H9 (cell line): ENCODE results near the gene ASXL1. TPM values are rescaled to one million over a fixed set of nuclear protein-coding genes. Genes with fewer than 3 reads are reported as not detected.

Experiments
- DNase-seq: peaks from one replicate; pipeline ENCODE4 v3.0.0-alpha.2; 2017
- H2AFZ ChIP-seq: one replicate; pipeline ENCODE4 v1.6.1; 2013; ENCODE audit warnings: mild to moderate bottlenecking, low read length, control low read depth, moderate library complexity
- H2AK5ac ChIP-seq: 2 replicates; pipeline ENCODE4 v1.6.1; 2013; ENCODE audit warnings: low read length, control low read depth, mixed read lengths; ENCODE audit not compliant: insufficient read length
- H2BK120ac ChIP-seq: one replicate; pipeline ENCODE4 v1.6.1; 2013; ENCODE audit warnings: low read depth, mild to moderate bottlenecking, low read length, control low read depth, inconsistent platforms; ENCODE audit not compliant: poor library complexity, severe bottlenecking
- H2BK12ac ChIP-seq: 2 replicates; pipeline ENCODE4 v1.6.1; 2013; ENCODE audit warnings: low read length, control low read depth, mixed read lengths, low read depth; ENCODE audit not compliant: insufficient read length
- H2BK15ac ChIP-seq: 2 replicates; pipeline ENCODE4 v1.6.1; 2013; ENCODE audit warnings: low read depth, low read length, control low read depth
- H2BK20ac ChIP-seq: one replicate; pipeline ENCODE4 v1.6.1; 2013; ENCODE audit warnings: low read depth, mild to moderate bottlenecking, low read length, control low read depth, inconsistent platforms; ENCODE audit not compliant: poor library complexity, severe bottlenecking
- H2BK5ac ChIP-seq: 2 replicates; pipeline ENCODE4 v1.6.1; 2013; ENCODE audit warnings: low read length, control low read depth, mixed read lengths; ENCODE audit not compliant: insufficient read length
- H3K14ac ChIP-seq: 2 replicates; pipeline ENCODE4 v1.6.1; 2013; ENCODE audit warnings: low read length, control low read depth; ENCODE audit not compliant: insufficient read depth
- H3K18ac ChIP-seq: 2 replicates; pipeline ENCODE4 v1.6.1; 2013; ENCODE audit warnings: low read depth, mild to moderate bottlenecking, mixed read lengths, low read length, control low read depth; ENCODE audit not compliant: insufficient read length
- H3K23ac ChIP-seq: 2 replicates; pipeline ENCODE4 v1.6.1; 2013; ENCODE audit warnings: low read length, control low read depth, mixed read lengths, low read depth; ENCODE audit not compliant: insufficient read length
- H3K23me2 ChIP-seq: 2 replicates; pipeline ENCODE4 v1.6.1; 2013; ENCODE audit warnings: low read depth, mild to moderate bottlenecking, mixed read lengths, low read length, control low read depth; ENCODE audit not compliant: insufficient read length, poor library complexity, severe bottlenecking
- H3K27ac ChIP-seq: 2 replicates; pipeline ENCODE4 v1.5.1; 2013; ENCODE audit warnings: low read length, control low read depth, mixed read lengths, low read depth; ENCODE audit not compliant: insufficient read length
- H3K27me3 ChIP-seq: 2 replicates; pipeline ENCODE4 v1.6.1; 2013; ENCODE audit warnings: low read length, control low read depth, inconsistent platforms; ENCODE audit not compliant: insufficient read depth
- H3K4ac ChIP-seq: 2 replicates; pipeline ENCODE4 v1.6.1; 2013; ENCODE audit warnings: low read depth, mild to moderate bottlenecking, control low read depth, inconsistent platforms, low read length, moderate library complexity
- H3K4me1 ChIP-seq: 2 replicates; pipeline ENCODE4 v1.6.1; 2013; ENCODE audit warnings: low read length, control low read depth, inconsistent platforms; ENCODE audit not compliant: insufficient read depth
- H3K4me2 ChIP-seq: 2 replicates; pipeline ENCODE4 v1.6.1; 2013; ENCODE audit warnings: low read length, control low read depth, mixed read lengths; ENCODE audit not compliant: insufficient read length, insufficient read depth
- H3K56ac ChIP-seq: 2 replicates; pipeline ENCODE4 v1.6.1; 2013; ENCODE audit warnings: low read depth, mild to moderate bottlenecking, mixed read lengths, low read length, control low read depth; ENCODE audit not compliant: insufficient read length
- H3K79me1 ChIP-seq: 2 replicates; pipeline ENCODE4 v1.6.1; 2013; ENCODE audit warnings: low read depth, mild to moderate bottlenecking, moderate library complexity, low read length, control low read depth, inconsistent platforms; ENCODE audit not compliant: insufficient read depth, poor library complexity, severe bottlenecking
- H3K79me2 ChIP-seq: 2 replicates; pipeline ENCODE4 v1.6.1; 2013; ENCODE audit warnings: low read length, control low read depth, inconsistent platforms; ENCODE audit not compliant: insufficient read depth
- H3K9ac ChIP-seq: 2 replicates; pipeline ENCODE4 v1.6.1; 2013; ENCODE audit warnings: low read length, control low read depth, mixed read lengths; ENCODE audit not compliant: insufficient read length; ENCODE audit errors: extremely low read depth
- H3K9me3 ChIP-seq: one replicate; pipeline ENCODE4 v1.6.1; 2013; ENCODE audit warnings: low read depth, low read length, inconsistent platforms; ENCODE audit not compliant: control insufficient read depth
- H3T11ph ChIP-seq: one replicate; pipeline ENCODE4 v1.6.1; 2013; ENCODE audit warnings: mild to moderate bottlenecking, low read length, control low read depth, inconsistent platforms
- H4K20me1 ChIP-seq: one replicate; pipeline ENCODE4 v1.6.1; 2013; ENCODE audit not compliant: control insufficient read depth, insufficient read length, insufficient read depth
- H4K5ac ChIP-seq: 2 replicates; pipeline ENCODE4 v1.6.1; 2013; ENCODE audit warnings: low read depth, mild to moderate bottlenecking, mixed read lengths, low read length, control low read depth; ENCODE audit not compliant: insufficient read length
- H4K8ac ChIP-seq: replicated peaks from 2 replicates; pipeline ENCODE4 v1.6.1; 2013; ENCODE audit warnings: low read length, control low read depth, mixed read lengths, low read depth; ENCODE audit not compliant: insufficient read length
- H4K91ac ChIP-seq: 2 replicates; pipeline ENCODE4 v1.6.1; 2013; ENCODE audit warnings: low read depth, mild to moderate bottlenecking, moderate library complexity, mixed read lengths, low read length, control low read depth; ENCODE audit not compliant: insufficient read length
- H3K27ac Mint-ChIP-seq, 3 experiments: 2 replicates in 2 of 3; 3 replicates in 1 of 3; pipeline ENCODE4 v1.8.0; 2020 to 2021; ENCODE audit warnings: mixed read lengths in 3 of 3, mild to moderate bottlenecking in 1 of 3, moderate library complexity in 1 of 3
- H3K27me3 Mint-ChIP-seq: 2 replicates; pipeline ENCODE4 v1.8.0; 2021; ENCODE audit warnings: low read depth, mild to moderate bottlenecking, moderate library complexity, mixed read lengths
- H3K36me3 Mint-ChIP-seq, 3 experiments: 2 replicates in 2 of 3; 3 replicates in 1 of 3; pipeline ENCODE4 v1.8.0; 2020 to 2021; ENCODE audit warnings: low read depth in 3 of 3, mixed read lengths in 3 of 3; ENCODE audit not compliant: insufficient read depth in 1 of 3
- H3K4me1 Mint-ChIP-seq, 2 experiments: 2 replicates each; pipeline ENCODE4 v1.8.0; 2020; ENCODE audit warnings: mixed read lengths in 2 of 2
- H3K4me3 Mint-ChIP-seq, 2 experiments: 2 replicates in 1 of 2; 3 replicates in 1 of 2; pipeline ENCODE4 v1.8.0; 2020 to 2021; ENCODE audit warnings: mild to moderate bottlenecking in 2 of 2, mixed read lengths in 2 of 2, moderate library complexity in 1 of 2
- H3K9me3 Mint-ChIP-seq, 2 experiments: 2 replicates in 1 of 2; 3 replicates in 1 of 2; pipeline ENCODE4 v1.8.0; 2020; ENCODE audit warnings: mild to moderate bottlenecking in 2 of 2, mixed read lengths in 2 of 2, moderate library complexity in 1 of 2
- CTCF ChIP-seq: fragments of 200-600 bp; sonication (generic); conservative IDR thresholded peaks from 3 replicates; pipeline ENCODE4 v1.8.0; 2021; ENCODE audit warnings: antibody characterized with exemption, mild to moderate bottlenecking
- WGBS: extraction: QIAGEN DNeasy Blood & Tissue Kit; methylation state at CpG from one replicate; pipeline ENCODE4 v1.1.7; 2013; ENCODE audit warnings: missing lambda C conversion rate, low lambda C conversion rate, mixed read lengths; ENCODE audit not compliant: insufficient read length; ENCODE audit errors: extremely low coverage; 5-methylcytosine and 5-hydroxymethylcytosine counted together
- total RNA-seq: library from RNA; stranded (reverse); gene quantifications from 2 replicates; pipeline ENCODE4 v1.2.1, GENCODE V29; 2021

ASXL1 gene
- total RNA-seq, 1 experiment from 2014 or later: 39.5 TPM

- no peaks in the 10 kb centered on the region for H3K23me2 ChIP-seq
- no peak overlapping the region for H2AFZ ChIP-seq
- peaks cover 4 to 20% (median 18%) of the 10 kb centered on the region in 3 experiments; a peak in 5 of 7 replicates for H3K36me3 Mint-ChIP-seq
- no peaks in the 10 kb centered on the region for H4K20me1 ChIP-seq
- H2BK12ac ChIP-seq: no peak overlapping the region
- no peak overlapping the region for H4K5ac ChIP-seq
- WGBS: no CpG with 5 or more reads among the region's 29 CpGs
- no peaks in the 10 kb centered on the region for H3K9me3 Mint-ChIP-seq
- H3K79me2 ChIP-seq: peaks cover 6% of the 10 kb centered on the region; the same call in 1 of the 2 replicates
- H3K9ac ChIP-seq: no peak overlapping the region
- H4K8ac ChIP-seq: no peak overlapping the region
- no peak overlapping the region for H3K56ac ChIP-seq
- no peak overlapping the region for H2BK120ac ChIP-seq
- H2BK5ac ChIP-seq: no peak overlapping the region
- no peak overlapping the region for H3K14ac ChIP-seq
- no peak overlapping the region for H2BK20ac ChIP-seq
- no peak overlapping the region for H3K23ac ChIP-seq
- TF ChIP-seq CTCF: no peak
- peaks cover 43 to 48% of the 10 kb centered on the region in 2 experiments for H3K4me1 Mint-ChIP-seq
- no peak for DNase-seq
- no peak overlapping the region for H3T11ph ChIP-seq
- H2BK15ac ChIP-seq: no peak overlapping the region
- H3K27me3 ChIP-seq: no peaks in the 10 kb centered on the region
- no peaks in the 10 kb centered on the region for H3K9me3 ChIP-seq
- H3K4me2 ChIP-seq: no peak overlapping the region
- H3K27ac ChIP-seq: no peak overlapping the region
- peak overlapping the region; percentile 40 to 90 (median 76); a peak in 3 of 7 replicates for H3K27ac Mint-ChIP-seq
- no peaks in the 10 kb centered on the region; the same call in 1 of the 2 replicates for H3K27me3 Mint-ChIP-seq
- peak overlapping the region in 1 of 2 experiments; percentile 44; a peak in 1 of 5 replicates for H3K4me3 Mint-ChIP-seq
- H3K4me1 ChIP-seq: no peaks in the 10 kb centered on the region; the same call in 1 of the 2 replicates
- no peak overlapping the region for H4K91ac ChIP-seq
- no peak overlapping the region for H3K18ac ChIP-seq
- no peak overlapping the region for H3K4ac ChIP-seq
- H3K79me1 ChIP-seq: no peaks in the 10 kb centered on the region
- no peak overlapping the region for H2AK5ac ChIP-seq
Measured at GRCh38 chr20:32473231-32474008, 115.3 kb downstream of the ASXL1 start.
